Nephron (organoid): ENCODE results near the gene AGK.

ENCODE experiments used
- H3K27ac Mint-ChIP-seq, 3 experiments: 2 replicates each; pipeline ENCODE4 v1.8.0; 2020; ENCODE audit warnings: mixed read lengths in 3 of 3, mild to moderate bottlenecking in 2 of 3, moderate library complexity in 1 of 3
- H3K27me3 Mint-ChIP-seq: 2 replicates; pipeline ENCODE4 v1.8.0; 2021; ENCODE audit warnings: low read depth, mild to moderate bottlenecking, moderate library complexity, mixed read lengths
- H3K36me3 Mint-ChIP-seq: 2 replicates; pipeline ENCODE4 v1.8.0; 2020; ENCODE audit warnings: low read depth, mixed read lengths
- H3K4me1 Mint-ChIP-seq: 2 replicates; pipeline ENCODE4 v1.8.0; 2020; ENCODE audit warnings: mixed read lengths
- H3K4me3 Mint-ChIP-seq, 3 experiments: 2 replicates each; pipeline ENCODE4 v1.8.0; 2020; ENCODE audit warnings: mild to moderate bottlenecking in 3 of 3, mixed read lengths in 3 of 3, moderate library complexity in 2 of 3
- H3K9me3 Mint-ChIP-seq: 2 replicates; pipeline ENCODE4 v1.8.0; 2020; ENCODE audit warnings: mixed read lengths
- TF ChIP-seq, protein P1 (sequence below), 3 experiments: fragments of 200-600 bp; sonication (generic); IDR thresholded peaks; one replicate each; pipeline ENCODE4 v1.5.0; 2021; ENCODE audit warnings: antibody characterized with exemption in 3 of 3; ENCODE audit not compliant: unreplicated experiment in 3 of 3

The AGK gene

DNA sequence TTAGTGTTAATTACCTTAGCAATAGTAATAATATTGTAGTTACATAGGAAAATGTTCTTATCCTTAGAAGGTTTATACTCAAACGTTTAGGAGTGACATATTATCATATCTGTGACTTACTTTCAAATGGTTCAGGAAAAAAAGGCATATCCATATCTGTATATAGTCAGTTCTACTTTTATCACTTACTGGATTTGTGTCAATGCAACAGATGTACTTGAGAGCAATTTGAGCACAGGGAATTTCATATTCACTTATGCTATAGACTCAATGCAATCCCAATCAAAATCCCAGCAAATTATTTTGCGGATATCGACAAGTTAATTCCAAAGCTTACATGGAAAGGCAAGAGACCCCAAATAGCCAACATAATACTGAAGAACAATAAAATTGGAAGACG lies 140.8 kb downstream of the AGK start:
- H3K27me3 Mint-ChIP-seq, result no peaks in the 10 kb centered on the region
- no peak overlapping the region for H3K27ac Mint-ChIP-seq
- peaks cover 3% of the 10 kb centered on the region for H3K36me3 Mint-ChIP-seq
- H3K9me3 Mint-ChIP-seq, result no peaks in the 10 kb centered on the region
- no peaks in the 10 kb centered on the region for H3K4me1 Mint-ChIP-seq
- TF ChIP-seq, protein P1, sequence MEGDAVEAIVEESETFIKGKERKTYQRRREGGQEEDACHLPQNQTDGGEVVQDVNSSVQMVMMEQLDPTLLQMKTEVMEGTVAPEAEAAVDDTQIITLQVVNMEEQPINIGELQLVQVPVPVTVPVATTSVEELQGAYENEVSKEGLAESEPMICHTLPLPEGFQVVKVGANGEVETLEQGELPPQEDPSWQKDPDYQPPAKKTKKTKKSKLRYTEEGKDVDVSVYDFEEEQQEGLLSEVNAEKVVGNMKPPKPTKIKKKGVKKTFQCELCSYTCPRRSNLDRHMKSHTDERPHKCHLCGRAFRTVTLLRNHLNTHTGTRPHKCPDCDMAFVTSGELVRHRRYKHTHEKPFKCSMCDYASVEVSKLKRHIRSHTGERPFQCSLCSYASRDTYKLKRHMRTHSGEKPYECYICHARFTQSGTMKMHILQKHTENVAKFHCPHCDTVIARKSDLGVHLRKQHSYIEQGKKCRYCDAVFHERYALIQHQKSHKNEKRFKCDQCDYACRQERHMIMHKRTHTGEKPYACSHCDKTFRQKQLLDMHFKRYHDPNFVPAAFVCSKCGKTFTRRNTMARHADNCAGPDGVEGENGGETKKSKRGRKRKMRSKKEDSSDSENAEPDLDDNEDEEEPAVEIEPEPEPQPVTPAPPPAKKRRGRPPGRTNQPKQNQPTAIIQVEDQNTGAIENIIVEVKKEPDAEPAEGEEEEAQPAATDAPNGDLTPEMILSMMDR (IDR thresholded peaks at IDR 0.05; ENCODE audit: unreplicated experiment in 3 of 3), result no peak
- H3K4me3 Mint-ChIP-seq, result no peak overlapping the region

DNA sequence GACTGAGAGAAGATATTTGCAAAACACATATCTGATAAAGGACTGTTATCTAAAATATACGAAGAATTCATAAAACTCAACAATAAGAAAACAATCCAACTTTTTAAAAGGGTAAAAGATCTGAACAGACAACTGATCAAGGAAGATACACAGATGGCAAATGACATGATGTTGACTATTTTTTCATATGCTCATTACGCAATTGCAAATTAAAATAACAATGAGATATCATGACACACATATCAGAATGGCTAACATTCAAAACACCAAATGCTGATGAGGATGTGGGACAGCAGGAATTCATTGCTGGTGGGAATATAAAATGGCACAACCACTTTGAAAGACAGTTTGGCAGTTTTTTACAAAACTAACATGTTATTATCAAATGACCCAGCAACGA lies 141.9 kb downstream of the AGK start:
- TF ChIP-seq, protein P1 (IDR thresholded peaks at IDR 0.05; ENCODE audit: unreplicated experiment in 3 of 3), result no peak
- no peak overlapping the region for H3K27ac Mint-ChIP-seq
- no peak overlapping the region for H3K4me3 Mint-ChIP-seq
- H3K27me3 Mint-ChIP-seq, result no peaks in the 10 kb centered on the region
- no peaks in the 10 kb centered on the region for H3K36me3 Mint-ChIP-seq
- no peaks in the 10 kb centered on the region for H3K4me1 Mint-ChIP-seq
- no peaks in the 10 kb centered on the region for H3K9me3 Mint-ChIP-seq

DNA sequence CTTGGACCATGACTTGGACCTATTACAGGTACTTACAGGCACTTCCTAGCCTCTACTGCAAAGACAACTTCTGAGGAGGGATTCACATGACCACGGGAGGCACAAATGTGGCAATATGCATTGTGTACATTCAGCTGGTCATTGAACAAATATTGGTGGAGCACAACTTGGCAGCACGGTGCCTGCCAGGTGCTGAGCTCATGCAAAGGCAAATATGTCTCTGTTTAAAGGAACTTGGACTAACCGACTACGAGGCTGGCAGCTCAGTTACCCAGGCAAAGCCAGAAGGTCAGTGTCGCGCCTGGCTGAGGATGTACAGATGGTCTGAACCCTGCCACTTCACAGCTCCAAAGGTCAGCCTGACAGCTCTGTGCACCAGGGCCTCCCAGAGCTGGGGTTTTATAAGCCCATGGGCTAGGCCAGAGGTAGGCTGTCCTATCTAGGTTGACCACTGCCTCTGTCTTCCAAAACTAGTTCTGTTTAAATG lies 144.6 kb downstream of the AGK start:
- Mint-ChIP-seq H3K4me1 (peaks cover 5% of the 10 kb centered on the region), H3K36me3 (no peaks in the 10 kb centered on the region), H3K4me3 (no peak overlapping the region), H3K9me3 (no peaks in the 10 kb centered on the region), H3K27ac (no peak overlapping the region), H3K27me3 (no peaks in the 10 kb centered on the region)
- TF ChIP-seq, protein P1 (IDR thresholded peaks at IDR 0.05; ENCODE audit: unreplicated experiment in 3 of 3), result no peak

DNA sequence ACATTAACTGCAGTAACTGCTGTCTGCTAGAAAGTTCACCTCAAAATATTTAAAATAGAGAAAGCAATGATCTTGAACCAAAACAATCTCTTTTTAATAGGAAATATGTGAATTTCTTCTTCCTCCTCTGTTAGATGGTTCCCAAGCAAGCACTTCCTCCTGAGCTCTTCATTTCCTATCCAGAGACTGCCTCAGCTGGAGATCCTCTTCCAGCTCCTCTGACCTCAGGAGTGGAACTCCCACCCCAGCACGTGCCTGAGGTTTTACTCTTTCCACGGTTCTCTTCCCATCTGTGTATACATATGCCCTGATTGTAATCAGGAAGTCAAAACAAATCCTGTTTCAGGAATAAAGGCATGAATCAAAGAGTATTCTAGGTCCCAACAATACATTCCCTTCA lies 145.1 kb downstream of the AGK start:
- no peaks in the 10 kb centered on the region for H3K27me3 Mint-ChIP-seq
- peaks cover 8% of the 10 kb centered on the region for H3K4me1 Mint-ChIP-seq
- H3K4me3 Mint-ChIP-seq, result no peak overlapping the region
- peak overlapping the region in 1 of 3 experiments; percentile 67 for H3K27ac Mint-ChIP-seq
- no peaks in the 10 kb centered on the region for H3K36me3 Mint-ChIP-seq
- TF ChIP-seq, protein P1 (IDR thresholded peaks at IDR 0.05; ENCODE audit: unreplicated experiment in 3 of 3), result no peak
- H3K9me3 Mint-ChIP-seq, result no peaks in the 10 kb centered on the region

DNA sequence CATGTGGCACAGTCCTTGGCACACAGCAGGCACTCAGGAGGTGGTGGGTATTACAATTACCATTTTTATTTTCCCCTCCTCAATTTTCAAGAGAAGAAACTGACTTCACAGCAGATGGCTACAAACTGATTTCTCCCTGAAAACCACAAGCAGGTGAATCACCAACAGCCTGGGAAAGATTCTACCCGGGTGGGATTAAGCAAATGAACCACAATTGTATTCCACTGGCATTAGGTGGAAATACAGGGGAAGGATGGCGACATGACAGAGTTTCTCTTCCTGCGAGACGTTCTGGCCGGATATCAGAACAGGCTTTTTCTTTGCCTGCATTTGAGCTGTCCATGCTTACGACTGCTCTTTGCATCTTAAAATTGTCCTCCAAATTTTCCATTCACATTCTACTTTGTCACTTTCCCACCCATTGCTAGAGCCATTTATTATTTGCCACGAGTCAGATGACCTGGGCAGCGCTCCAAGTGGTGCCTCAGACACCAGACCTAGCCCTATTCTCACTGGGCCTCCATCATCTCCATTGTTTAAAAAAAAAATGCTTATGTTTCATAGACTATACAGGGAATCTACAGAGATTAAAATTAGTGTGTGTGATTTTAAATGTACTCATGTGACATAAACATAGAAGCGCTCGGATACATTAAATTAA lies 146.1 kb downstream of the AGK start:
- Mint-ChIP-seq H3K4me3 (peak overlapping the region in 1 of 3 experiments; percentile 14), H3K4me1 (peaks cover 8% of the 10 kb centered on the region), H3K27ac (no peak overlapping the region), H3K9me3 (no peaks in the 10 kb centered on the region), H3K27me3 (peaks cover 2% of the 10 kb centered on the region), H3K36me3 (no peaks in the 10 kb centered on the region)
- TF ChIP-seq, protein P1 (IDR thresholded peaks at IDR 0.05; ENCODE audit: unreplicated experiment in 3 of 3), result no peak
